GM12874 (cell line): ENCODE measurements around the gene CH25H.

ENCODE experiments used
- TF ChIP-seq, protein P1 (sequence below): IDR thresholded peaks from 2 replicates; pipeline ENCODE4 v1.5.1; 2011; ENCODE audit warnings: low read depth, mild to moderate bottlenecking, control low read depth, low read length, moderate library complexity; ENCODE audit not compliant: insufficient read depth

The CH25H gene

DNA sequence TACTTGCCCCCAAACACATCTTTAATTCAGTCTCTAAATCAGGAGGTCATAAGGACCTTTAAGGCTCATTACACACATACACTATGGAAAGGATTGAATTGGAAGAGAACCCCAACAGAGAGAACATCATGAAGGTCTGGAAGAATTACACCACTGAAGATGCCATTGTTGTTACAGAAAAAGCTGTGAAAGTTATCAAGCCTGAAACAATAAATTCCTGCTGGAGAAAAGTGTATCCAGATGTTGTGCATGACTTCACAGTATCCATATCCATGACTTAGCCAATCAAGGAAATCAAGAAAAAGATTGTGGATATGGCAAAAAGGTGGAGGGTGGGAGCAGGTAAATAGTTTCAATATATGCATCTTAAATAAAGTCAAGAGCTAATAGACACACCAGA is 30.7 kb upstream of the CH25H start:
- TF ChIP-seq, protein P1, sequence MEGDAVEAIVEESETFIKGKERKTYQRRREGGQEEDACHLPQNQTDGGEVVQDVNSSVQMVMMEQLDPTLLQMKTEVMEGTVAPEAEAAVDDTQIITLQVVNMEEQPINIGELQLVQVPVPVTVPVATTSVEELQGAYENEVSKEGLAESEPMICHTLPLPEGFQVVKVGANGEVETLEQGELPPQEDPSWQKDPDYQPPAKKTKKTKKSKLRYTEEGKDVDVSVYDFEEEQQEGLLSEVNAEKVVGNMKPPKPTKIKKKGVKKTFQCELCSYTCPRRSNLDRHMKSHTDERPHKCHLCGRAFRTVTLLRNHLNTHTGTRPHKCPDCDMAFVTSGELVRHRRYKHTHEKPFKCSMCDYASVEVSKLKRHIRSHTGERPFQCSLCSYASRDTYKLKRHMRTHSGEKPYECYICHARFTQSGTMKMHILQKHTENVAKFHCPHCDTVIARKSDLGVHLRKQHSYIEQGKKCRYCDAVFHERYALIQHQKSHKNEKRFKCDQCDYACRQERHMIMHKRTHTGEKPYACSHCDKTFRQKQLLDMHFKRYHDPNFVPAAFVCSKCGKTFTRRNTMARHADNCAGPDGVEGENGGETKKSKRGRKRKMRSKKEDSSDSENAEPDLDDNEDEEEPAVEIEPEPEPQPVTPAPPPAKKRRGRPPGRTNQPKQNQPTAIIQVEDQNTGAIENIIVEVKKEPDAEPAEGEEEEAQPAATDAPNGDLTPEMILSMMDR: no peak

DNA sequence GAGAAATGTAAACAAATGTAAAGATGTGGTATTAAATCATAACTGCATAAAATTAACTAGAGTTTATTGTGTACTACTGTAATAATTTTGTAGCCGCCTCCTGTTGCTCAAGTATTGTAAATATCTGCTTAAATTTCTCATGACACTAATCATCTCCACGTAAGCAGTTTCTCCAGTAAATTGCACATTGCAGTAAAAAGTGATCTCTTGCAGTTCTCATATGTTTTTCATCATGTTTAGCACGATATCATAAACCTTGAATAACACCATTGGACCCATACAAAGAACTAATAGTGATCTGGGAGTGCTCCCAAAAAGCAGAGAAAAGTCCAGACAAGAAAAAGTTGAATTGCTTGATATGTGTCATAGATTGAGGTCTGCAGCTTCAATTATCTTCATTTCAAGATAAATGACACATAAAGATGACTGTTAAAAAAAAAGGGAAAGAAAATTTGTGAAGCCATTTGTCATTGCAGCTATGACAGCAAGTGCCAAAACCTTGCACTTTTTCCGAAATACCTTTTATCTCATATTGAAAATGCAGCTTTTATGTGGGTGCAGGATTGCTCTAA is 29.2 kb upstream of the CH25H start:
- TF ChIP-seq, protein P1: no peak

DNA sequence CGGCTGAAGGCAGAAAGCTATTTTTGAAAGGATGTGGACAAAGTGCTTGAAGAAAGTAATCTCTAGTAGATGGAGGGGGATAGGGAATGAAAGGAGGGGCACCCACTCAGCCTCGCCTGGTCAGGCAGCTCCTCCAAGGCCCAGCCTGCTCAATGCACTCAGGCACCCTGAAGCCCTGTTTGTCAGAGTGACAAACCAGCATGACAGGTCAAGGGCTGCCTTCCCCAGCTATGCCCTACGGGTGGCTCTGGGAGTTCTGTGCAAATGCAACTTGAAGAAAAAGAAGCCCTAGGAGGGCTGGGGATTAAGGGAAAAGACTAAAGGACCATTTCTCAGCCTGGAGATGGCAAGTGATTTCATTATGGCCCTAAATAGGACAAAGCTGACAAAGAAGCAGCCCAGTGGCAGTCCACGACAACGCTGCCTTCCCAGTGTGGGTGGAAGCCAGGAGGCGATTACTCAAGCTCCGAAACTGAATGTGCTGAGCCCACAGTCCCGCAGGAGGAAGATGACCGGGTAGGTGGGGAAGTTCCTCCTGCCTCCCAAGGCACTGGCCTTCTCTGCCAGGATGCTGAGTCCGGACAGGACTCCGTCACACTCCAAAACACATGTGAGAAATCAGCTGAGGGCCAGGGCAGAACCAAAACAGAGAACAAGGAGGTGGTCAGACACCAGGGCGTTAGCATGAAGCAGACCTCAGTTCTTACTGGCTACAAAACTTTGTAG is 28.1 kb upstream of the CH25H start:
- TF ChIP-seq, protein P1: no peak

DNA sequence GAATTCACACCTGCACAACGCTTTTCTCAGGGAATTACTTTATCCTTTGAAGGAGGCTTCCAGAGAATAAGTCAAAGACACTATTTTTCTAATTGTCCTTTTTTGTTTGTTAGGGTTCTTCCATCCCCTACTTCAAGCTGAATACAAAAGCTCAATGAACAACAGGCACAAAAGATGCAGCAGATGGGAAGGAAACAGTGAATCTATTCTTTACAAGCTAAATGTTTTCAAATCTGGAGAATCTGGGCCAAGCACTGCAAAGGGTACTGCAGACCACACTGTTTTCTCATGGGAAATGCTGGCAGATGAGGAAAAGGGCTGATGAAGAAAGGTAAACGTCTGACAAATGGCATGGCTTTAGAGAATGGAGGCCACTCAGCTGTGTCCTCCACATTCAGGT is 25.9 kb upstream of the CH25H start:
- TF ChIP-seq, protein P1: no peak

DNA sequence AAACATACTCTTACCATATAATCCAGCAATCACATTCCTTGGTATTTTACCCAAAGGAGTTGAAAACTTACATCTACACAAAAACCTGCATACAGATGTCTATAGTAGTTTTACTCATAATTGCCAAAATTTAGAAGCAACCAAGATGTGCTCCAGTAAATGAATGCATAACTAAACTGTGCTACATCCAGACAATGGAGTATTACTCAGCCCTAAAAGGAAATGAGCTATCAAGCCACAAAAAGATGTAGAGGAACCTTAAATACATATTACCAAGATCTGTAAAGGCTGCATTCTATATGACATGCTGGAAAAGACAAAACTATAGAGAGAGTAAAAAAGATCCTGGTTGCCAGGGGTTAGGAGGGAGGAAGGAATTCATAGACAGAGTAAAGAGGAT is 21.8 kb upstream of the CH25H start:
- TF ChIP-seq, protein P1: no peak

DNA sequence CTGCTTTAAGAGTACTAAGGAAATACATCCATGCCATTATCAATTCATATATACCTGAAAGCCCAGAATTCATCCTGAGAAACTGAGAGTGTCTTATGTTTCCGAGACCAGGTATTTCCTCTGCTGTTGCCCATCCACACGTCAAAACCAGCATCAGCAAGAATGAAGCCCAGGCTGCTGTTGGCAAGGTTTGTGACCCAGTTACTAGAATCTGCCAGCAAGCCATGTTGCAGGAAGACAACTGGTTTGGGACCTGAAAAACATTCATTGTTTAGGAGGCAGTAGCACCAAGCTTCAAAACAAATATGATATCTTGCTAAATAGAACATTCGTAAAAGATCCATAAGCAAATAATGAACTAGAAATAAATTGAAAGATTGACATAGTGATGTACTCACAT is 21.0 kb upstream of the CH25H start:
- TF ChIP-seq, protein P1: no peak

DNA sequence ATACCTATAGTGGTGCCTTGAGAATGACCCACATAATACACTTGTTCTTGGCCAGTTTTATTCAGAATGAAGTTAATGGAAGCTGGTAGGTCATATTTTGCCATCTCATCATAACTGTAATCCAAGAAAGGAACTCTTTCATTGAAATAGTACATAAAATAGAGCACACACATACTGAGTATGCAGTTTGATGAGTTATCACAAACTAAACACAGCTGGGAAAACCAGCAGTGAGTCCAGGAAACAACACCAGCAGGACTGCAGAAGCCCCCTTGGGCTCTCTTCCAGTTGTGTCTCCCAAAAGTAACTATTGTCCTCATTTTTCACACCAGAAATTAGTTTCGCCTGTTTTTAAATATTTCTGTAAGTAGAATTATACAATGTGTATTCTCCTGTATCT is 19.8 kb upstream of the CH25H start:
- TF ChIP-seq, protein P1: no peak
